Endothelial cell of hepatic sinusoid (primary cell): ENCODE measurements around the gene MEPCE.

Source experiments
- in situ Hi-C: cut with HindIII; loops from 2 replicates; pipeline ENCODE4 v1.10.0; 2017; ENCODE audit warnings: low sequenced_read_pairs

MEPCE gene

GRCh38 chr7:100406767-100407166 is 22.9 kb upstream of the MEPCE start:
- in situ Hi-C loops = no loop called here

GRCh38 chr7:100407285-100408180 is 22.1 kb upstream of the MEPCE start:
- in situ Hi-C loops = no loop called here

GRCh38 chr7:100411101-100411500 is 18.5 kb upstream of the MEPCE start:
- in situ Hi-C loops = loop anchor here (5.0 kb wide), 1 partner anchor 64 kb away; no protein-coding TSS in a partner anchor

GRCh38 chr7:100413346-100413745 is 16.3 kb upstream of the MEPCE start:
- in situ Hi-C loops = loop anchor here (5.0 kb wide), 1 partner anchor 66 kb away; no protein-coding TSS in a partner anchor

GRCh38 chr7:100413889-100414288 is 15.7 kb upstream of the MEPCE start:
- in situ Hi-C loops = loop anchor here (5.0 kb wide), 1 partner anchor 67 kb away; no protein-coding TSS in a partner anchor

DNA sequence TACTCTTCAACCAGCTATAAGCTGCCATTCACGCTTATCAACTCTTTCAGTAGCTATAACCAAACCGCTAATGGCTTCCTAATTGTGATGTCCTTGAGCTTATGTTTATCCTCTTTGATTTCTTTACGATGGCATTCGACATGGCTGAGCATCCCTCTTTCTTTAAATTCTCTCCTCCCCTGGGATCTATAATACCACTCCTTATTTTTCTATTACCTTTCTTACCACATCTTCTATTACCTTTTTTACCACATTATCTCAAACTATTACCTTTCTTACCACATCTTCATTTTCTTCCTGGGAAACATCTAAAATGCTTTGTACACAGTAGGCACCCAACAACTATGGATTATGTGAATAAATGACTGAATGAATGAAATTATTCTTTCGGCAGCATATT is 14.2 kb upstream of the MEPCE start:
- in situ Hi-C loops = no loop called here

- in situ Hi-C loops = no loop called here
Observed at GRCh38 chr7:100418930-100419659, 10.5 kb upstream of the MEPCE start.

DNA sequence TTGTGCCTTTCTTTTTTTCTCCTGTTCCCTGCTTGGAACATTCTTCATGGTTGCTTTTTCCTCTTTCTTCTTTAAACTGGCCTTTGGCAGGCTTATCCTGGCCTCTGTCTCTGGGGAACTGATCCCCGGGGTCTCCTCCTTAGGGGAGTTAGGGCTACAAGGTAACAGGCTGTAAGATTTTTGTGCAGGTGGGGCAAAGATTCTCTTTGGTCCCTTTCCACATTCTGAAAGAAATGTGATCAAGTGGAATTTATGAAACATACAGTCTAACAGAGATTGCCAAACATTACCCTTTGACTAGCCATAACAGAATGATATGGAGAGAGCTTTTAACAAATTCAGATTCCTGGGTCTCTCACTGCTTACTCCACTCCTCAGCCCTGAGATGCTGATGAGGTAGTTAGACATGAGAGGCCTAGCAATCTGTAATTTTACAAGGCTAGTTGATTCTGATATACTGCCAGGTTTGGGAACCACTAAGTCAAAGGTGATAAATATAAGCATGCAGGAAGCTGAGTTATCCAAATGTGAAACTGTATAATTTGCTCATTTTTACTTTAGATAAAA is 9.9 kb upstream of the MEPCE start:
- in situ Hi-C loops = no loop called here

- in situ Hi-C loops = no loop called here
Observed at GRCh38 chr7:100423315-100423714, 6.3 kb upstream of the MEPCE start.

GRCh38 chr7:100425347-100425746 is 4.3 kb upstream of the MEPCE start:
- in situ Hi-C loops = no loop called here

DNA sequence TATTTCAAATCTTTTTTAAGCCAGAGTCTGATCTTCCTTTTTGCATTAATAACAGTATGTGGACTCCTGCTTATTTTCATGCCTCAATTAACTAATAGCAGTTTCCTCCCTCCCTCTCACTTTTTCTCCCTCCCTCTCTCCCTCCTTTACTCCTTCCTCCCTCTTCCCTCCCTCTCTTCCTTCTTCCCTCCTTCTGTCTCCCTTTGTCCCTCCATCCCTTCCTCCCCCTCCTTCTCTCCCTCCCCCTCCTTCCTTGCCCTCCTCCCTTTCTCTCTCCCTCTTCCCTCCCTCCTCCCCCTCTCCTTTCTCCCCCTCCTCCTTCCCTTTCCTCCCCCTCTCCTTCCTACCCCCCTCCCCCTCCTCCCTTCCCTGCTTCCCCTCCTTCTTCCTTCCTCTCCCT is 3.1 kb upstream of the MEPCE start:
- in situ Hi-C loops = no loop called here

DNA sequence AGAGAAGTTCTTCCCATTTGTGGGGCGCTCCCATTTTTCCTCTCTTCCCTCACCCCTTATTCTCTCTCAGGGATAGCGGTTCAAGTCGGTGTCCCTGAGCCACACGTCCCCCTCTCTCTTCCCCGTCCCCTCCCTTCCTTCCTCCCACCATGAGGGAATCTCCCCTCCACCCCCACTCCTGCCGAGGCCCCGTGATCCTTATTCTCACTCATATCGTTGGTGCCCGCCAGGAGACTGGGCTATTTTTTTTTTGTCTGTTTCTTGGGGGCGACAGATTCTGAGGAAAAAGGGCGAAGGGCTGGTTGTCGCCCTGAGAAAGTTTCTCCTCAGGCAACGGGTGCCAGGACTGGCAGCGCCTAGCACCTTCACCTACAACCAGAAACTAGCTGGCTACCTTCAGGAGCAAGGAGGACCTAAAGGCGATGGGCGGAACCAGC is 1.9 kb upstream of the MEPCE start:
- in situ Hi-C loops = no loop called here

DNA sequence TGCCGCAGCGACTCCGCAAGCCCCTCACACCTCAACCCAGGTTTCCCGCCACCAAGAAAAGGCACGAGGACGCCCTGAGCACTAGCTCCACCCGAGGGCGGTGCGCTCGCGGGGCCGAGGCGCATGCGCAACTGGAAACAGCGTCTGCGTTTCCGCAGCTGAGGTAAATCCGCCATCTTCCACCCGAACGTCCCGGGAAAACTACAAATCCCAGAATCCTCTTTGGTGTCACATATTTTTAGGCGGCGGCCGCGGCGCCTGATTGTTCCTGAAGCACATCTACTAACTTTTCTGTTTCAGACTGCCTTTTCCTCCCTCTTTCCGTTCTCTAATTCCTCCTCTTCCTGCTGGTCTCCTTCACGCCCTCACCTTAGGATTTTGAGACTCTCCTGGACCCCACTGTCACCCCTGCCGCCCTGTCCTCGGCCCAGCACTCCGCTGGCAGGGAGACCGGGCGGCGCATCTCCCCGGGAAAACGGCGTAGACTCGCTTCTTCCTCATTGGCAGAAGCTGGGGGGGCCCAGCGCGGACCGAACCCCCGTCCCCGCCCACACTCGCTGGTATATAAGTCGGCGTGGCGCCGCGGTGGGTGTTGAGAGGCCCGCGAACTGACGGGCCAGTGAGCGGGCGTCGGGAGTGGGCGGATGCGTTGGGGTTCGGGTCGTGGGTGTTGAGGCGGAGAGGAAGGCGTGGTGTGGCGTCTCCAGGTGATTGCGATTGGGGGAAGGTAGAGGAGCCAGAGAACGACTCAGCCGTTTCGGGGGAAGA is 1.2 kb upstream of the MEPCE start, which contains the start of gene ZCWPW1:
ZCWPW1 (minus strand) TSS at position 505 of the 768 bp plus-strand sequence. CDS start 8,054 bp downstream, outside the sequence.
- in situ Hi-C loops = no loop called here

- in situ Hi-C loops = no loop called here
Observed at GRCh38 chr7:100428967-100429636, 529 bp upstream of the MEPCE start.

DNA sequence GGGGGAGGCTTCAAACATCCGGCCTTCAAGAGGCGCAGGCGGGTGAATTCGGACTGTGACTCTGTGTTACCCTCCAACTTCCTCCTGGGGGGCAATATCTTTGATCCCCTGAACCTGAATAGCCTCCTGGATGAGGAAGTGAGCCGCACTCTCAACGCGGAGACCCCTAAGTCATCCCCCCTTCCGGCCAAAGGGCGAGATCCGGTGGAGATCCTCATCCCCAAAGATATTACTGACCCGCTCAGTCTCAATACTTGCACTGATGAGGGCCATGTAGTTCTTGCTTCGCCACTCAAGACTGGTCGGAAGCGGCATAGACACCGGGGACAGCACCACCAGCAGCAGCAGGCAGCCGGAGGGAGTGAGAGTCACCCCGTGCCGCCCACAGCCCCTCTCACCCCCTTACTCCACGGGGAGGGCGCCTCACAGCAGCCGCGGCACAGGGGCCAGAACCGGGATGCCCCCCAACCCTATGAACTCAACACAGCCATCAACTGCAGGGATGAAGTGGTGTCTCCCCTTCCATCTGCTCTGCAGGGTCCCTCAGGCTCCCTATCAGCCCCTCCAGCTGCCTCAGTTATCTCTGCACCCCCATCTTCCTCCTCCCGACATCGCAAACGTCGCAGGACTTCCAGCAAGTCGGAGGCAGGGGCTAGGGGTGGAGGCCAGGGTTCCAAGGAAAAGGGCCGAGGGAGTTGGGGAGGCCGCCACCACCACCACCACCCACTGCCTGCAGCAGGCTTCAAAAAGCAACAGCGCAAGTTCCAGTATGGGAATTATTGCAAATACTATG is 1.1 kb downstream of the MEPCE start:
- in situ Hi-C loops = no loop called here

DNA sequence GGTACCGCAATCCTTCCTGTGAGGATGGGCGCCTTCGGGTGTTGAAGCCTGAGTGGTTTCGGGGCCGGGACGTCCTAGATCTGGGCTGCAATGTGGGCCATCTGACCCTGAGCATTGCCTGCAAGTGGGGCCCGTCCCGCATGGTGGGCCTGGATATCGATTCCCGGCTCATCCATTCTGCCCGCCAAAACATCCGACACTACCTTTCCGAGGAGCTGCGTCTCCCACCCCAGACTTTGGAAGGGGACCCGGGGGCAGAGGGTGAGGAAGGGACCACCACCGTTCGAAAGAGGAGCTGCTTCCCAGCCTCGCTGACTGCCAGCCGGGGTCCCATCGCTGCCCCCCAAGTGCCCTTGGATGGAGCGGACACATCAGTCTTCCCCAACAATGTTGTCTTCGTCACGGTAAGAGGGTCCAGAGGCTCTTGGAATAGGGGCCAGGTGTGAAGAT is 1.7 kb downstream of the MEPCE start:
- in situ Hi-C loops = no loop called here

DNA sequence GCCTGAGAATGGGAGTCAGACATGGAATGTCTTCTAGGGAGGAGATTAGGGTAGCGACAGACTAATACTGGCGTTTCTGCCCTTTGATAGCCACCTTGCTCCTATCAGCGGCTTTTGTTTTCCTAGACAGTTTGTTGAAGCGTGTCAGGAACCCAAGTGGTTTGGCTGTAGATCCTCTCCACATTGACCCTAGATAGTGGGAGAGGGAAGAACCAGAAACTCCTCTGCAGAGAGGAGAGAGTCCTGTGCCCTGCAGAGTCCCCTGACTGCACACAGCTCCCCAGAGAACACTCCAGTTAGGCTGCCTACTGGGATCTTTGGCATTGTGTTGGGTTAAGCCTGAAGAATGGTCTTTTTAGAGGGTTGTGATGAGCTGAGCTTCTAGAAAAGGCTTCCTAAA is 2.4 kb downstream of the MEPCE start:
- in situ Hi-C loops = no loop called here

GRCh38 chr7:100432621-100433275 is 3.1 kb downstream of the MEPCE start:
- in situ Hi-C loops = no loop called here

- in situ Hi-C loops = no loop called here
Observed at GRCh38 chr7:100433276-100433591, 3.6 kb downstream of the MEPCE start.
